Measurements from ENCODE around the gene ST3GAL4. TPM values are rescaled to one million over a fixed set of nuclear protein-coding genes. Genes with fewer than 3 reads are reported as not detected.

The ST3GAL4 gene
- total RNA-seq, 4 donors from 2014 or later: 24.7 to 35.2 (median 28.0) TPM

DNA sequence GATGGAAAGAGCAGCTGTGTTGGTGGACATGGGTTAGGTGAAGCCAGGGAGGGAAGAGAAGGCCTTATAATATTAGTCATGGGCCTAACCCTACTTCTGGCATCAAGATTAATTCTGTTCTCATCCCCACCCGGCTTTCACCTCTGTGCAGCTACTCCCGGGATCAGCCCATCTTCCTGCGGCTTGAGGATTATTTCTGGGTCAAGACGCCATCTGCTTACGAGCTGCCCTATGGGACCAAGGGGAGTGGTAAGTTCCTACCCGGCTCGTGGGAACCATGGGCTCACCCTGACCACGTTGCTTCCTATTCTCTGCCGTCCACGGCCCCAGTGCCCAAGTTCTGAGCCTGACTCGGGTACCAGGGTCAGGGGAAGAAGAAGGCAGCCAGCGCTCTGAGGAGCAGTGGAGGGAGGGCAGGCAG lies 51.6 kb downstream of the ST3GAL4 start:
- no peak for TF ChIP-seq CTCF (IDR thresholded peaks at IDR 0.05; ENCODE audit: low read depth)

GRCh38 chr11:126407682-126408288 lies 52.3 kb downstream of the ST3GAL4 start:
- TF ChIP-seq CTCF (IDR thresholded peaks at IDR 0.05; ENCODE audit: low read depth): no peak

DNA sequence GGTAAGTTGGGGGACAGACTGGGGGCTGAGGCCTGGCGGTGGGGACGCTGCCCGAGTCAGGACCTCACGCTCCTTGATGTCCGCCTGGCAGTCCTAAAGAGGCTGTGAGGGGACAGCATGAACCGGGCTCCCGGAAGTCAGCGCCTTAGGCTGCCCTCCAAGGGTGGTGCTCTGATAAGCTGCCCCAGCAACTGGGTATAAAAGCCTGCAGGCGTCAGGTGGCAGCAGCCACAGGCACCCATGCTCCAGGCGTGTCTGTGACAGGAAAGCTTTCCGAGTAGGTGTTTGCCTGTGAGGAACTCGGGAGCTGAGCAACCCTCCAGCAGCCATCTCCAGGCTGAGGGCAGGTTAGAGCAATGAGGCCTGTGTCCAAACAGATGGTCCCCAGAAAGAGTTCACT lies 53.0 kb downstream of the ST3GAL4 start:
- TF ChIP-seq CTCF (IDR thresholded peaks at IDR 0.05; ENCODE audit: low read depth): no peak

DNA sequence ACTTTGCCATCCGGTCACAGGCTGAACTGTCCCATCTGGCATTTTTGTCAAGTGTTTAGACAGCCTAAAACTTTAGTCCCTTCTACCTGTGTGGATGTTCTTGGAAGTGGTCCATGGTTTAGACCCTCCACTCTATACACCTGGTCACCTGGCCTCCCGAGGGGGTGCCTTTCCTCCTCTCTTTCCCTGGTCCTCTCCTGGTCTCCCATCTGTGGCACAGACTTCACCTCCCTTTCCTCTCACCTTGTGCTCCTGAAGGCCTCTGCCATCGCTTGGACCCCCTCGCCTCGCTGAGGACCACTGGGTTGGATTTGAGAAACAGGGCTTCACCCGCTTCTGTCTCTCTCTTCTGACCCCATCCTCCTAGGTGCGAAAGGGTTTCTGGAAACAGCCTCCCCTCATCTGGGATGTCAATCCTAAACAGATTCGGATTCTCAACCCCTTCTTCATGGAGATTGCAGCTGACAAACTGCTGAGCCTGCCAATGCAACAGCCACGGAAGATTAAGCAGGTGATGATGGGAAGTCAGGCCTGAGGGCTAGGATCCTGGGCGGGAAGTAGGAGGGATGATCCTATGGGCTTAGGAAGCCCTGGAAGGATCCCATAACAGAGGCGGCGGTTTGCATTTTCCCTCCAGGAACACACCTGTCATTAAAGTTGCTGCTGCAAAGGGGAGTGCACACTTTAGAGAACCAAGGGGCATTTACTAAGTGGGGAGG lies 53.6 kb downstream of the ST3GAL4 start:
- TF ChIP-seq CTCF (IDR thresholded peaks at IDR 0.05; ENCODE audit: low read depth): no peak

DNA sequence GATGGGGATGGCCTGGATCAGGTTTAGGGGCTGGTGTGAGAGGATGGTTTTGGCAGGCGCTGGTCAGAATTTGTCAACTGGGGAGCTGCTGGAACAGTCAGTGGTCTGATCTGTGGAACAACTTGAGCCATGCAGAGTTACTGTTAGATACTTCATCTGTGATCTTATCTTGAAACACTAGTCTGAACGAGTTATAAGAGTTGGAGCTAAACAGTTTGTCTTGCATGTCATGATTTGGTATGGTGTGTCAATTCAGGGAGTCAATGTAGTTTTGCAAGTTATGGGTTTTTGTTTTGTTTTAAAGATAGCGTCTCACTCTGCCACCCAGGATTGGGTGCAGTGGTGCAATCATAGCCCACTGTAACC lies 54.1 kb downstream of the ST3GAL4 start:
- TF ChIP-seq CTCF (IDR thresholded peaks at IDR 0.05; ENCODE audit: low read depth): no peak

DNA sequence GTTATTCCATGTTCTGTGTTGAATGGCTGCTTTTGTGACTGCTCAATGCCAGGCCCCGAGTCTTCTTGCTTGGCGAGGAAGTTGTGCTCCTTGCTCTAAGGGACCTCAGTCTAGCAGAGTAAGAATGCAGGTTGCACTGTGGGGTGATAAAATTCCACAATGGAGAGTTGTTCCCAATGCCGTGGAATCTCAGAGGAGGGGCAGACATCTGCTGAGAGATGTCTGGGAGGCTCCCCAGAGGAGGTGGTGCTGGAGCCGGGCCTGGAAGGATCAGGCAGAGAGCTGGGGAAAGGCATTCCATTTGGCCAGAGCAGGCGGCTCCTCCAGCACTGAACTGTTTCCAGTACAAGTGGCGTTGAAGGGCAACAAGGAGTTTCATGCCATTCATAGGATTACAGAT lies 55.2 kb downstream of the ST3GAL4 start:
- TF ChIP-seq CTCF (IDR thresholded peaks at IDR 0.05; ENCODE audit: low read depth): no peak

GRCh38 chr11:126411971-126412381 lies 56.5 kb downstream of the ST3GAL4 start:
- no peak for TF ChIP-seq CTCF (IDR thresholded peaks at IDR 0.05; ENCODE audit: low read depth)
